NB4 (cell line): ENCODE results near the gene RESF1.

Experiments
- MYC ChIP-seq: IDR thresholded peaks from 2 replicates; pipeline ENCODE4 v1.6.1; 2011; ENCODE audit warnings: low read depth, low read length
- POLR2A ChIP-seq: IDR thresholded peaks from 2 replicates; pipeline ENCODE4 v1.6.1; 2011; ENCODE audit warnings: mild to moderate bottlenecking; ENCODE audit not compliant: insufficient read length; ENCODE audit errors: extremely low read depth
- TF ChIP-seq, protein P1 (sequence below): IDR thresholded peaks from one replicate; pipeline ENCODE4 v1.5.1; 2012; ENCODE audit warnings: low read depth, low read length

DNA sequence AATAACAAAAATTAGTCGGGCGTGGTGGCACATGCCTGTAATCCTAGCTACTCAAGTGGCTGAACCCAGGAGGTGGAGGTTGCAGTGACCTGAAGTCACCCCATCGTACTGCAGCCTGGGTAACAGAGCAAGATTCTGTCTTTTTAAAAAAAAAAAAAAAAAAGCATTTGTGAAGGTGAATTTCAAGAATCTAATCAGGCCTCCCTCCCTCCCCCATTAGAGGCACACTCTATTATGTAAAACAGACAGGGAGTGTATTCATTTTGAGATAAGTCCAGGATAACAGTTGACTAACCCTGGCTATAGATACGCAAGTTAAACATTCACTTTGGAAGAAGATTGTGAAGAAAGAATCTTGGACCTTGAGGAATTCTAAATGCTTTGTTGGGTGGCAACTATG, 2.9 kb downstream of the RESF1 start:
- no peak for TF ChIP-seq POLR2A
- TF ChIP-seq, protein P1, sequence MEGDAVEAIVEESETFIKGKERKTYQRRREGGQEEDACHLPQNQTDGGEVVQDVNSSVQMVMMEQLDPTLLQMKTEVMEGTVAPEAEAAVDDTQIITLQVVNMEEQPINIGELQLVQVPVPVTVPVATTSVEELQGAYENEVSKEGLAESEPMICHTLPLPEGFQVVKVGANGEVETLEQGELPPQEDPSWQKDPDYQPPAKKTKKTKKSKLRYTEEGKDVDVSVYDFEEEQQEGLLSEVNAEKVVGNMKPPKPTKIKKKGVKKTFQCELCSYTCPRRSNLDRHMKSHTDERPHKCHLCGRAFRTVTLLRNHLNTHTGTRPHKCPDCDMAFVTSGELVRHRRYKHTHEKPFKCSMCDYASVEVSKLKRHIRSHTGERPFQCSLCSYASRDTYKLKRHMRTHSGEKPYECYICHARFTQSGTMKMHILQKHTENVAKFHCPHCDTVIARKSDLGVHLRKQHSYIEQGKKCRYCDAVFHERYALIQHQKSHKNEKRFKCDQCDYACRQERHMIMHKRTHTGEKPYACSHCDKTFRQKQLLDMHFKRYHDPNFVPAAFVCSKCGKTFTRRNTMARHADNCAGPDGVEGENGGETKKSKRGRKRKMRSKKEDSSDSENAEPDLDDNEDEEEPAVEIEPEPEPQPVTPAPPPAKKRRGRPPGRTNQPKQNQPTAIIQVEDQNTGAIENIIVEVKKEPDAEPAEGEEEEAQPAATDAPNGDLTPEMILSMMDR, result no peak
- no peak for TF ChIP-seq MYC
